MCF 10A (cell line): Measurements from ENCODE around the gene PAPSS2. TPM values are rescaled to one million over a fixed set of nuclear protein-coding genes. Genes with fewer than 3 reads are reported as not detected.

Experiments used
- BruUV-seq: library from RNA; stranded (reverse); fragments of 400-500 nt; replicated peaks from 2 replicates; lab custom pipeline; 2021; lab: Mats Ljungman, UMichigan
- CTCF ChIA-PET: fragments of 300-600 bp; sonication (Branson Sonifier 250); formaldehyde crosslinking; extraction: SDS; loops from one replicate; lab custom pipeline; 2021; ENCODE audit warnings: antibody characterized with exemption, inconsistent platforms; lab: Yijun Ruan, JAX
- POLR2A ChIA-PET: fragments of 300-600, 350-650 bp; sonication (Branson Sonifier 250); formaldehyde crosslinking; extraction: SDS; loops from one replicate; lab custom pipeline; 2020; ENCODE audit warnings: antibody characterized with exemption, inconsistent platforms; lab: Yijun Ruan, JAX
- DNase-seq: peaks from one replicate; pipeline ENCODE4 v3.0.0-alpha.2; 2018; ENCODE audit not compliant: unreplicated experiment
- H3K27ac Mint-ChIP-seq: one replicate; pipeline ENCODE4 v1.8.0; 2022; ENCODE audit warnings: mild to moderate bottlenecking, low read depth, mixed read lengths; ENCODE audit not compliant: unreplicated experiment
- H3K27me3 Mint-ChIP-seq: one replicate; pipeline ENCODE4 v1.8.0; 2022; ENCODE audit warnings: mixed read lengths; ENCODE audit not compliant: insufficient read depth, unreplicated experiment
- H3K36me3 Mint-ChIP-seq: one replicate; pipeline ENCODE4 v1.8.0; 2022; ENCODE audit warnings: mild to moderate bottlenecking, moderate library complexity, mixed read lengths; ENCODE audit not compliant: insufficient read depth, unreplicated experiment
- H3K4me1 Mint-ChIP-seq: one replicate; pipeline ENCODE4 v1.8.0; 2022; ENCODE audit warnings: mixed read lengths; ENCODE audit not compliant: insufficient read depth, unreplicated experiment
- H3K4me3 Mint-ChIP-seq: one replicate; pipeline ENCODE4 v1.8.0; 2022; ENCODE audit warnings: mild to moderate bottlenecking, moderate library complexity, mixed read lengths; ENCODE audit not compliant: unreplicated experiment
- H3K9me3 Mint-ChIP-seq: one replicate; pipeline ENCODE4 v1.8.0; 2022; ENCODE audit warnings: mixed read lengths; ENCODE audit not compliant: unreplicated experiment
- intact Hi-C: fragments of 100-400 bp; cut with micrococcal nuclease; formaldehyde crosslinking; loops from 2 replicates; pipeline ENCODE4 v1.14.1; 2022
- total RNA-seq: library from RNA; stranded (reverse); gene quantifications from 2 replicates; pipeline ENCODE4 v1.2.3, GENCODE V29; 2022
- TF ChIP-seq, protein P1 (sequence below): fragments of 200-600 bp; IDR thresholded peaks from one replicate; pipeline ENCODE4 v1.8.0; 2022; ENCODE audit warnings: antibody characterized with exemption, mild to moderate bottlenecking; ENCODE audit not compliant: unreplicated experiment

PAPSS2 gene
- total RNA-seq, 1 experiment from 2014 or later, result 1.0 TPM

DNA sequence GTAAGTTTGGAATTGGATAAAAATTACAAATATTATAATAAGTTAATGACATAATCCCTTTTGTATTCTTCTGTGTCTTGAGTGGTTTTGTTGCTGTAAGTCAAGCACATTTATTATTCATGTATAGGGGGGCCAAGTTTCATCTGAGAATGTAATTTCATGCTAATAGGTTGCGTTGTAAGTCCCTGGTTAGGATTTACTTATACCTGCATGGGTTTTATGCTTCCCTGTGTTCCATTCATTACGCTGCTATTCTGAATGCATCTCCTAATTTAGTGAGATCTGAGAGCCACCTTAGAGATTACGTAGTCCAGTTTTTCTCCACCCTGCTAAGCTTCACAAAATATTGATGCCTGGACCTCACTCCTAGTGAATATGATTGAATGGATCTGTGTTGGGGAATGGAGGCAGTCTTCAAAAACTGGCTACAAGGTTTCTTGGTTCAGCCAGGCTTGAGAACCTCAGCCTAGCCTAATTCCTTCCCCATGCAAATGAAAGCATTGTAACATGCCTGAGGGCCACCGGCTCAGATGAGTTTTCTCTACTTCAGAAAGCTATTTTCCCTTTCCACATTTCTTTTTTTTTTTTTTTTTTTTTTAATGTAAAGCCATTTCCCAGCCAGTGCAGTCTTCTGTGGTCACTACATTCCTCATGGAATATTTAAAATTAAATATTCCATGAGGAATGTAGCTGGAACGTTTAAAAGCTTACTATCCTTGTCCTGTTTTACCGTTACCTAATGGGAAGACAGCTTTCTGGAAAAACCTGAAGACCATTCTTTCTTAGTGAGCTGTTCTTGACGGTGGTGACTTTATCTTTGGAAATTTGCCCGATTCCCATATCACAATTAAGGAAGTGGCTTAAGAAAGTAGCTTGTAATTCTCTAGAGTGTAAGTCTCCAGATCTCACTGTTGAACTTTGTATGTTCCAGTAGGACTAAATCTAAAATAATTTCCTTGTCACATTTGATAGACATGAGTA, 16.0 kb downstream of the PAPSS2 start:
- intact Hi-C loops, result no loop called here
- Mint-ChIP-seq H3K36me3 (no peaks in the 10 kb centered on the region), H3K27me3 (no peaks in the 10 kb centered on the region), H3K4me1 (no peaks in the 10 kb centered on the region), H3K9me3 (no peaks in the 10 kb centered on the region), H3K4me3 (no peak overlapping the region), H3K27ac (no peak overlapping the region)
- DNase-seq, result no peak
- BruUV-seq, result no TSS peak
- TF ChIP-seq, protein P1, sequence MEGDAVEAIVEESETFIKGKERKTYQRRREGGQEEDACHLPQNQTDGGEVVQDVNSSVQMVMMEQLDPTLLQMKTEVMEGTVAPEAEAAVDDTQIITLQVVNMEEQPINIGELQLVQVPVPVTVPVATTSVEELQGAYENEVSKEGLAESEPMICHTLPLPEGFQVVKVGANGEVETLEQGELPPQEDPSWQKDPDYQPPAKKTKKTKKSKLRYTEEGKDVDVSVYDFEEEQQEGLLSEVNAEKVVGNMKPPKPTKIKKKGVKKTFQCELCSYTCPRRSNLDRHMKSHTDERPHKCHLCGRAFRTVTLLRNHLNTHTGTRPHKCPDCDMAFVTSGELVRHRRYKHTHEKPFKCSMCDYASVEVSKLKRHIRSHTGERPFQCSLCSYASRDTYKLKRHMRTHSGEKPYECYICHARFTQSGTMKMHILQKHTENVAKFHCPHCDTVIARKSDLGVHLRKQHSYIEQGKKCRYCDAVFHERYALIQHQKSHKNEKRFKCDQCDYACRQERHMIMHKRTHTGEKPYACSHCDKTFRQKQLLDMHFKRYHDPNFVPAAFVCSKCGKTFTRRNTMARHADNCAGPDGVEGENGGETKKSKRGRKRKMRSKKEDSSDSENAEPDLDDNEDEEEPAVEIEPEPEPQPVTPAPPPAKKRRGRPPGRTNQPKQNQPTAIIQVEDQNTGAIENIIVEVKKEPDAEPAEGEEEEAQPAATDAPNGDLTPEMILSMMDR, result no peak
- POLR2A ChIA-PET, result interaction anchor here (0.5 to 1.2 kb wide), 4 partner anchors 9 to 590 kb away, joined by 3 to 5 read pairs (median 3); no protein-coding TSS in a partner anchor
- CTCF ChIA-PET, result interaction anchor here (0.7 to 2.9 kb wide), 4 partner anchors 10 to 61 kb away, joined by 3 to 10 read pairs (median 4); no protein-coding TSS in a partner anchor

DNA sequence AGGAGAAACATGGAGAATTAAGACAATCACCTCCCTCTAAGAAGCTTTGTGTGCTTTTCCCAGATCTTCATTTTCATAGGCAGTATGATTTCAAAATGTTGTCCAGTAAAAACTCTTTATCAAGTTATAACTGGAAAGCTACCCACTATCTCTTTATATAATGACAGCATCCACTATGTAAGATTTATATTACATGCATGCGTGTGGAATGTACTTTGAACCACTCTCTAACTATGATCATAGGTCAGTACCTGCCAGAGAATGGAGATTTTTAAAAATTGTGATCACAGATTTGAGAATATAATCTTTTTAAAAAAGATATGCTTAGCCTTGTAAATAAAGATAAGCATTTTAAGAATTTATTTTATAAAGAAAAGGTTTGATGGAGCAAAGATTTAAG, 17.9 kb downstream of the PAPSS2 start:
- DNase-seq, result no peak
- Mint-ChIP-seq H3K27ac (no peak overlapping the region), H3K9me3 (no peaks in the 10 kb centered on the region), H3K4me1 (no peaks in the 10 kb centered on the region), H3K27me3 (no peaks in the 10 kb centered on the region), H3K36me3 (no peaks in the 10 kb centered on the region), H3K4me3 (no peak overlapping the region)
- ChIA-PET POLR2A (no interaction called here), CTCF (interaction anchor here (0.6 to 2.9 kb wide), 2 partner anchors 15 to 57 kb away, joined by 3 to 10 read pairs; no protein-coding TSS in a partner anchor)
- no TSS peak for BruUV-seq
- TF ChIP-seq, protein P1, result no peak
- intact Hi-C loops, result no loop called here

DNA sequence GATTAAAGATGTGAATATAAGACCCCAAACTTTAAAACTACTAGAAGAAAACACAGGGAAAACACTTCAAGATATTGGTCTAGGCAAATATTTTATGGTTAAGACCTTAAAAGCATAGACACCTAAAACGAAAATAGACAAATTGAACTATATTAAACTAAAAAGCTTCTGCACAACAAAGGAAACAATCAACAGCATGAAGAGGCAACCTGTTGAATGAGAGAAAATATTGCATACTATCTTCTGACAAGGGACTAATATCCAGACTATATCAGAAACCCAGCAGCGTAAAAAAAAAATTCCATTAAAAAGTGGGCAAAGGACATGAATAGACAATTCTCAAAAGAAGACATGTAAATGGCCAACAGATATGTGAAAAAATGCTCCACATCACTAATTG, 18.6 kb downstream of the PAPSS2 start:
- no peaks in the 10 kb centered on the region for H3K27me3 Mint-ChIP-seq
- no peak overlapping the region for H3K4me3 Mint-ChIP-seq
- H3K27ac Mint-ChIP-seq, result no peak overlapping the region
- intact Hi-C loops, result no loop called here
- TF ChIP-seq, protein P1, result no peak
- no peaks in the 10 kb centered on the region for H3K9me3 Mint-ChIP-seq
- H3K36me3 Mint-ChIP-seq, result no peaks in the 10 kb centered on the region
- no TSS peak for BruUV-seq
- no peaks in the 10 kb centered on the region for H3K4me1 Mint-ChIP-seq
- ChIA-PET CTCF (no interaction called here), POLR2A (no interaction called here)
- no peak for DNase-seq

DNA sequence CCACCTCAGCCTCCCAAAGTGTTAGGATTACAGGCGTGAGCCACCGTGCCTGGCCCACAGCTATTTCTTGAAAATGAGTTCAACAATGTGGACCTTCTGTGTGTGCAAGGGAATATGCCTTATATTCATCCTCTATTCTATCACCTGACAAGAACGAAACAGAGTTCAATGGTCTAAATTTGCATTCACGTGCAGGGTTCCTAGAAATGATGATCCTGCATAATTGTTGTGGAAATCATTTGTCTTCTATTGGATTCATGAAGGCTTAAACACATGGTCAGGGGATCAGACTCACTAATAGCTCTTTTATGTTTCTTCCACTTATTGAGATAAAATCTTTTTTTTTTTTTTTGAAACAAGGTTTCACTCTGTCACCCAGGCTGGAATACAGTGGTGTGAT, 23.7 kb downstream of the PAPSS2 start:
- intact Hi-C loops, result no loop called here
- H3K27ac Mint-ChIP-seq, result no peak overlapping the region
- no peaks in the 10 kb centered on the region for H3K36me3 Mint-ChIP-seq
- POLR2A ChIA-PET, result interaction anchor here (1.0 kb wide), 1 partner anchor 11 kb away, joined by 3 read pairs; no protein-coding TSS in a partner anchor
- H3K9me3 Mint-ChIP-seq, result no peaks in the 10 kb centered on the region
- H3K4me3 Mint-ChIP-seq, result no peak overlapping the region
- TF ChIP-seq, protein P1, result no peak
- no peak for DNase-seq
- CTCF ChIA-PET, result interaction anchor here (0.6 to 2.2 kb wide), 6 partner anchors 10 to 813 kb away, joined by 3 to 14 read pairs (median 3); no protein-coding TSS in a partner anchor
- no peaks in the 10 kb centered on the region for H3K27me3 Mint-ChIP-seq
- H3K4me1 Mint-ChIP-seq, result no peaks in the 10 kb centered on the region
- BruUV-seq, result no TSS peak
